ENCODE results near the gene SHOC2.

The SHOC2 gene

GRCh38 chr10:110918269-110918642 lies 1.1 kb upstream of the SHOC2 start:
- peak; percentile 91 for DNase-seq (ENCODE audit: low read depth, low spot score)

DNA sequence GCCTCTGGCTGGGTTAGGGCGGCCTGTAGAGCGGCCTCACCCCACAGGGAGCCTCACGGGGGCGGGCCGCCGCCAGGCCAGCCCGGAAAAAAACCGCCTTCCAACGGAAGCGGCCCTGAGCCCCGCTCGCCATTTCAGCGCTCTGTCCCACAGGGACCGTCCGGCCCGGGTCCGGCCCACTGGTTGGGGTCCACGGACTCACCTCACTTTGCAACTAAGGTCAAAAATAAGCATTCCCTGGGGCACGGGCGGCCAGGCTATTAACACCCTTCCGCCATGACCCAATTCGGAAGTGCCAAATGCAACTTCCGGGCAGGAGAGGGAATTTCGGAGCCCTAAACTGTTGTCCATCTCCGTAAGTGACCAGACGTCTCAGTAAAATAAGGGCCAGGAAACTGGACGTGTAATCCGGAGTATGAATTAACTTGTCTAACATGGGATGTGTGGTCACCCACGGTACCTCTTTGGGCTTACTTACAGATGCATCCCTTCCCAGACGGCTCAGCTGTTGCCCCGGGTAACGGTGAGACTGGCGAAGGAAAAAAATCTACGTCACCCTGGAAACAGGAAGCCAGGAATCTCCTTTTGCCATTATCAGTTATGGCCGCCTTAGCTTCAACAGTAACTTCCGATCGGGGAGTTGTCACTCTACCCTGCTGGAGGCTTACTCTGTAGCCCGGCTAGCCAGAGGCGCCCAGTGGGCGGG lies 608 bp upstream of the SHOC2 start, which contains the start of gene BBIP1:
Gene BBIP1, minus strand, starts transcription at position 538 of the 706 bp plus-strand sequence. CDS start 1,023 bp downstream, outside the sequence.
- Histone ChIP-seq H3K9me3 (ENCODE audit: insufficient read depth, low read length) (no peaks in the 10 kb centered on the region), H3K4me3 (ENCODE audit: insufficient read length, low read depth) (peak within 1 kb of the TSS; percentile 81), H3K4me1 (ENCODE audit: insufficient read depth, insufficient read length) (peaks cover 3% of the 10 kb centered on the region), H3K27me3 (ENCODE audit: insufficient read depth, insufficient read length) (no peaks in the 10 kb centered on the region), H3K36me3 (ENCODE audit: insufficient read depth, insufficient read length, low read length) (peaks cover 6% of the 10 kb centered on the region), H3K9ac (ENCODE audit: insufficient read length, low read depth) (peak within 1 kb of the TSS; percentile 85)
- TF ChIP-seq ZNF274 (IDR thresholded peaks at IDR 0.05; ENCODE audit: low read depth, low read length) (no peak), YY1 (IDR thresholded peaks at IDR 0.05; ENCODE audit: insufficient read depth, insufficient read length) (peak; percentile 88)
- peak; percentile 96 for DNase-seq (ENCODE audit: low read depth, low spot score)

More at GRCh38 chr10:110918269-110918642, 1.1 kb upstream of the SHOC2 start:
- no peaks in the 10 kb centered on the region for H3K9me3 ChIP-seq (ENCODE audit: insufficient read depth, low read length)
- H3K27me3 ChIP-seq (ENCODE audit: insufficient read depth, insufficient read length), result no peaks in the 10 kb centered on the region
- H3K36me3 ChIP-seq (ENCODE audit: insufficient read depth, insufficient read length, low read length), result peaks cover 6% of the 10 kb centered on the region
- peak overlapping the region; percentile 85 for H3K9ac ChIP-seq (ENCODE audit: insufficient read length, low read depth)
- H3K4me3 ChIP-seq (ENCODE audit: insufficient read length, low read depth), result peak overlapping the region; percentile 81
- H3K4me1 ChIP-seq (ENCODE audit: insufficient read depth, insufficient read length), result peaks cover 3% of the 10 kb centered on the region
- TF ChIP-seq YY1 (IDR thresholded peaks at IDR 0.05; ENCODE audit: insufficient read depth, insufficient read length), result no peak
- no peak for TF ChIP-seq SUZ12 (IDR thresholded peaks at IDR 0.05; ENCODE audit: extremely low read depth, insufficient read depth, insufficient read length)
- TF ChIP-seq ZNF274 (IDR thresholded peaks at IDR 0.05; ENCODE audit: low read depth, low read length), result no peak

DNA sequence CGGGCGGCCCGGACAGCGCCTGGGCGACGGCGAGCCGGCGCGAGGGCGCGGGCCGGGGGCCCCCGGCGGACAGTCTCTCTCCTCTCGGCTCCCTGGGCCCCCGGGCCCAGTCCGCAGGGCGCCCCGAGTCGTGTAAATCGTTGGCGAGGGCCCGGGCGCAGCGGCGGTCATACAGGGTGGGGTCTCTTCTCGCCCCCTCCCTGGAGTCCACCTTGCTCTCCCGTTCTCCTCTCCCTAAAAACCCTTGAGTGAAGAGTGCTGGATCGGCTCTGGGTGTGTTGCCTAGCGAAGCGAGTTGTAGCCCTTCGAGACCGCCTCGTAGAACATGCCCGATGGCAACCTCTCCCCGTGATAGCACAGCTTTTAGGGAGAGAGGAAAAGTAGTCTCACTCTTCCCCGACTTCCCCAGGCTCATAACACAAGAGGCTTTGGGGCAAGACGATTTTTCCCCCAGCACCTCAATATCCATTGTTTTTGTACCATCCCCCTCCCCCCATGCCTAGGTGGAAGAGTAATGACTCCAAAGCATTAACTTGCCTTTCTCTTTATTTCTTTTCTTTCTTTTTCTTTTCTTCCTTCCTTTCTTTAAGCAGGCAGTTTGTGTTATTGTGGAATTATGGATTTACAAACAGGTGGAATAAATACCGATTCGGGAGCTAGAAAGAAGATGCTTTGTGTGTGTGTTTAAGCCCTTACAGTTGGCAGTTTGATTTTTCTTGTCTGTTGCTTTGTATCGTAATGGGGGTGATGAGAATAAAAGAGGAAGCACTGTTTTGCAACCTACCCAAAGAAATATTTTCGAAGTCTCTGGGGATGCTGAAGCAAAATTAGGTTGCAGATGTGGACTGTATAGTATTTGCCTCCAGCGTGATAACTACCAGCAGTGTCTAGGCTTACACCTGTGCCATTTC lies 822 bp downstream of the SHOC2 start:
- no peak for DNase-seq (ENCODE audit: low read depth, low spot score)
- Histone ChIP-seq H3K4me3 (ENCODE audit: insufficient read length, low read depth) (peak overlapping the region; percentile 69), H3K9me3 (ENCODE audit: insufficient read depth, low read length) (no peaks in the 10 kb centered on the region), H3K36me3 (ENCODE audit: insufficient read depth, insufficient read length, low read length) (peaks cover 6% of the 10 kb centered on the region), H3K9ac (ENCODE audit: insufficient read length, low read depth) (peak overlapping the region; percentile 83), H3K27me3 (ENCODE audit: insufficient read depth, insufficient read length) (no peaks in the 10 kb centered on the region), H3K4me1 (ENCODE audit: insufficient read depth, insufficient read length) (peaks cover 3% of the 10 kb centered on the region)
- TF ChIP-seq SUZ12 (IDR thresholded peaks at IDR 0.05; ENCODE audit: extremely low read depth, insufficient read depth, insufficient read length) (no peak), ZNF274 (IDR thresholded peaks at IDR 0.05; ENCODE audit: low read depth, low read length) (no peak), YY1 (IDR thresholded peaks at IDR 0.05; ENCODE audit: insufficient read depth, insufficient read length) (no peak)

DNA sequence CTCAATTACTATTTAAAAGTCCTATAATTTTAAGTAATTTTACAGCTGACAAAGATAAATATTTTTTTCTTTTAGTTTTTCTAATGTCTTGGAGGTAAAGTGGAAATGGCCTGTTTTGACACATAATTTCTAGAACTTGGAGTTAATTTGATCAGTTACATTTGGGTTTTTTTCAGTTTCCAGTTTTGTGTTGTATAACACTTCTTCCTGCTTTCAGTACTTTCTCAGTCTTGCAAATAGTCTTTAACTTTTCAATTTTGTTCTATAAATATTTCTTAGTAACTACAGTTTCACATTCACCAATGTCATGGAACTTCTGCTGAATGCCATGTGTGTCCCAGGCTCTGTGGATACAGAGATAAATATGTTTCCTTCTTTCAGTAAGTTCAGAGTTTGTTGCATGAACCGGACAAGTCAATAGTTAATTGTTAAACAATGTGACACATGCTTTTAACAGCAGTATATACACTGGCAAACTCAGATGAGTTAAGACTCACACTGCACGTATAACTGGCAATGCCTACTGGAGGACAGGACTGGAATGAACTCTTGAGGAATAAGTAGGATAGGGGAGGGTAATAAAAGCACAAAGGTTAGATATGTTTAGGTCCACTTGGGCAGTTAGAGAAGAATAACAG lies 4.6 kb downstream of the SHOC2 start:
- Histone ChIP-seq H3K9ac (ENCODE audit: insufficient read length, low read depth) (no peak overlapping the region), H3K36me3 (ENCODE audit: insufficient read depth, insufficient read length, low read length) (no peaks in the 10 kb centered on the region), H3K4me1 (ENCODE audit: insufficient read depth, insufficient read length) (no peaks in the 10 kb centered on the region)

GRCh38 chr10:110927461-110927860 lies 8.1 kb downstream of the SHOC2 start:
- H3K9ac ChIP-seq (ENCODE audit: insufficient read length, low read depth), result no peak overlapping the region
- no peaks in the 10 kb centered on the region for H3K27me3 ChIP-seq (ENCODE audit: insufficient read depth, insufficient read length)

More for the DNA sequence above, 4.6 kb downstream of the SHOC2 start:
- H3K4me3 ChIP-seq (ENCODE audit: insufficient read length, low read depth), result no peak overlapping the region
- no peaks in the 10 kb centered on the region for H3K27me3 ChIP-seq (ENCODE audit: insufficient read depth, insufficient read length)
- H3K9me3 ChIP-seq (ENCODE audit: insufficient read depth, low read length), result no peaks in the 10 kb centered on the region
- TF ChIP-seq ZNF274 (IDR thresholded peaks at IDR 0.05; ENCODE audit: low read depth, low read length) (no peak), SUZ12 (IDR thresholded peaks at IDR 0.05; ENCODE audit: extremely low read depth, insufficient read depth, insufficient read length) (no peak), YY1 (IDR thresholded peaks at IDR 0.05; ENCODE audit: insufficient read depth, insufficient read length) (no peak)
- DNase-seq (ENCODE audit: low read depth, low spot score), result no peak

GRCh38 chr10:110931769-110932381 lies 12.5 kb downstream of the SHOC2 start:
- no peak for DNase-seq (ENCODE audit: low read depth, low spot score)
- Histone ChIP-seq H3K4me1 (ENCODE audit: insufficient read depth, insufficient read length) (no peaks in the 10 kb centered on the region), H3K9me3 (ENCODE audit: insufficient read depth, low read length) (no peaks in the 10 kb centered on the region), H3K27me3 (ENCODE audit: insufficient read depth, insufficient read length) (no peaks in the 10 kb centered on the region), H3K4me3 (ENCODE audit: insufficient read length, low read depth) (no peak overlapping the region), H3K36me3 (ENCODE audit: insufficient read depth, insufficient read length, low read length) (no peaks in the 10 kb centered on the region), H3K9ac (ENCODE audit: insufficient read length, low read depth) (no peak overlapping the region)
- TF ChIP-seq SUZ12 (IDR thresholded peaks at IDR 0.05; ENCODE audit: extremely low read depth, insufficient read depth, insufficient read length) (no peak), YY1 (IDR thresholded peaks at IDR 0.05; ENCODE audit: insufficient read depth, insufficient read length) (no peak)

More at GRCh38 chr10:110927461-110927860, 8.1 kb downstream of the SHOC2 start:
- Histone ChIP-seq H3K9me3 (ENCODE audit: insufficient read depth, low read length) (no peaks in the 10 kb centered on the region), H3K36me3 (ENCODE audit: insufficient read depth, insufficient read length, low read length) (no peaks in the 10 kb centered on the region), H3K4me1 (ENCODE audit: insufficient read depth, insufficient read length) (no peaks in the 10 kb centered on the region), H3K4me3 (ENCODE audit: insufficient read length, low read depth) (no peak overlapping the region)
- no peak for TF ChIP-seq ZNF274 (IDR thresholded peaks at IDR 0.05; ENCODE audit: low read depth, low read length)
- TF ChIP-seq YY1 (IDR thresholded peaks at IDR 0.05; ENCODE audit: insufficient read depth, insufficient read length), result no peak
- no peak for TF ChIP-seq SUZ12 (IDR thresholded peaks at IDR 0.05; ENCODE audit: extremely low read depth, insufficient read depth, insufficient read length)
- no peak for DNase-seq (ENCODE audit: low read depth, low spot score)
